NB4 (cell line): ENCODE data around the gene FAM153A.
"Not testable (repeated sequence)": the region's sequence is repeated elsewhere in the genome, so short reads cannot be mapped to it uniquely, and the experiment has no call there.

ENCODE experiments used
- CTCF ChIP-seq: IDR thresholded peaks from one replicate; pipeline ENCODE4 v1.5.1; 2012; ENCODE audit warnings: low read depth, low read length
- MYC ChIP-seq: IDR thresholded peaks from 2 replicates; pipeline ENCODE4 v1.6.1; 2011; ENCODE audit warnings: low read depth, low read length

- not testable (repeated sequence) for TF ChIP-seq CTCF, MYC
Measured at GRCh38 chr5:177695356-177695930, 87.3 kb downstream of the FAM153A start.
